Cardiac fibroblast (primary cell): ENCODE data around the gene EGFR.

ENCODE experiments used
- DNase-seq, 2 donors: peaks; one replicate each; pipeline versions ENCODE4 v3.0.0 to v3.0.0-alpha.2; 2010; ENCODE audit warnings: low read depth in 2 of 2
- H3K4me3 ChIP-seq, 2 donors: replicated peaks in 1 of 2; 1 replicate in 1 of 2; 2 replicates in 1 of 2; pipeline ENCODE4 v1.5.1; 2011; ENCODE audit warnings: low read depth in 2 of 2, low read length in 2 of 2, mild to moderate bottlenecking in 2 of 2, moderate library complexity in 1 of 2
- CTCF ChIP-seq: IDR thresholded peaks from one replicate; pipeline ENCODE4 v1.5.1; 2011; ENCODE audit warnings: low read depth, mild to moderate bottlenecking, low read length, inconsistent platforms

Gene EGFR

GRCh38 chr7:55018361-55019190, at the start of gene EGFR:
EGFR (plus strand) TSS chr7:55019017; CDS start chr7:55019278, 261 bp downstream.
- H3K4me3 ChIP-seq, result peak within 1 kb of the TSS; percentile 73 to 80
- peak; percentile 78 to 86 for DNase-seq
- TF ChIP-seq CTCF, result no peak

- peak in 1 of 2 donors; percentile 54 for DNase-seq
- no peak for TF ChIP-seq CTCF
- no peak overlapping the region for H3K4me3 ChIP-seq
Measured at GRCh38 chr7:54969208-54969967, 49.4 kb upstream of the EGFR start.

- TF ChIP-seq CTCF, result no peak
- DNase-seq, result no peak
- no peak overlapping the region for H3K4me3 ChIP-seq
Measured at GRCh38 chr7:54972733-54973294, 46.0 kb upstream of the EGFR start.

GRCh38 chr7:54978364-54979116, 40.3 kb upstream of the EGFR start:
- no peak for TF ChIP-seq CTCF
- no peak overlapping the region for H3K4me3 ChIP-seq
- DNase-seq, result no peak

- DNase-seq, result no peak
- H3K4me3 ChIP-seq, result no peak overlapping the region
- no peak for TF ChIP-seq CTCF
Measured at GRCh38 chr7:54980521-54980920, 38.3 kb upstream of the EGFR start.

- H3K4me3 ChIP-seq, result no peak overlapping the region
- no peak for TF ChIP-seq CTCF
Measured at GRCh38 chr7:54981913-54982312, 36.9 kb upstream of the EGFR start.

More at GRCh38 chr7:54981913-54982312, 36.9 kb upstream of the EGFR start:
- no peak for DNase-seq
